Suppressor macrophage treated with lipopolysaccharide for 4 hours (primary cell): ENCODE data around the gene PDZRN4.
"Not testable (repeated sequence)": the region's sequence is repeated elsewhere in the genome, so short reads cannot be mapped to it uniquely, and the experiment has no call there.

Experiments used
- DNase-seq: peaks from one replicate; pipeline ENCODE4 v3.0.0-alpha.2; 2020

The PDZRN4 gene

GRCh38 chr12:41587574-41587973 lies 399.5 kb downstream of the PDZRN4 start:
- DNase-seq: no peak

- DNase-seq: no peak
Observed at GRCh38 chr12:41589878-41590277, 401.8 kb downstream of the PDZRN4 start.

DNA sequence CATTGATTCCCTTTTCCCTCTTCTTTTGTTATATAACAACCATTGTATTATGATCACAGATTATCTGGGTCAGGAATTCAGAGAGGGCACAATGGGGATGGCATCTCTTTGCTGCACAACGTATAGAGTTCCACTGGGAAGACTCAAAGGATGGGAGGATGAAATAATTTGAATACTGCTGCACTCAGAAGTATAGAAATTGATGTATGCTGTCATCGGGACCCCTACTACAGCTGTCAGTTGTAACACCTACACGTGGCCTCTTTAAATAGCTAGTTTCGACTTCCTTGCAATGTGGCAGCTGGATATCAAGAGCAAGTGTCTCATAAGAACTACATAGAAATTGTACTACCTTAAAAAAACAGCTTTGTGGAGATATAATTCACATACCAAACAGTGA lies 408.1 kb downstream of the PDZRN4 start:
- DNase-seq: no peak

DNA sequence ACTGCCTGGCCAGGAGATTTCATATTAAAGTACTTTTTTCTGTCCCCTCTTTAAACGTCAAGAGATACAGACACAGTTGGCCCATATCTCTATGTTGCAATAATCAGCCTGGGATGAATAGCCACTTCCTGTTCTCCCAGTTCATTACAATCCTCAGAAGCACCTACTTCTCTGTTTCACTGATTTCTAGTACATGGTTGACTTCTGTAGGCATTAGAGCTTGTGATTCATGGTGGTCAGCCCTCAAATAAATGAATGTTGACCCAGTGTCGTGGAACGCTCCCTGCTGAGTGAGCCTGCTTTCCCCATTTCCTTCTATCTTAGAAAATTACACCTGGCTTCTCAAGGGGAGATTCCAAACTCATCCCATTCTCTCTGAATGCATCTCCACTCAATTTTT lies 416.7 kb downstream of the PDZRN4 start:
- peak; percentile 89 for DNase-seq

- DNase-seq: peak; percentile 81
Observed at GRCh38 chr12:41605545-41606305, 417.6 kb downstream of the PDZRN4 start.

DNA sequence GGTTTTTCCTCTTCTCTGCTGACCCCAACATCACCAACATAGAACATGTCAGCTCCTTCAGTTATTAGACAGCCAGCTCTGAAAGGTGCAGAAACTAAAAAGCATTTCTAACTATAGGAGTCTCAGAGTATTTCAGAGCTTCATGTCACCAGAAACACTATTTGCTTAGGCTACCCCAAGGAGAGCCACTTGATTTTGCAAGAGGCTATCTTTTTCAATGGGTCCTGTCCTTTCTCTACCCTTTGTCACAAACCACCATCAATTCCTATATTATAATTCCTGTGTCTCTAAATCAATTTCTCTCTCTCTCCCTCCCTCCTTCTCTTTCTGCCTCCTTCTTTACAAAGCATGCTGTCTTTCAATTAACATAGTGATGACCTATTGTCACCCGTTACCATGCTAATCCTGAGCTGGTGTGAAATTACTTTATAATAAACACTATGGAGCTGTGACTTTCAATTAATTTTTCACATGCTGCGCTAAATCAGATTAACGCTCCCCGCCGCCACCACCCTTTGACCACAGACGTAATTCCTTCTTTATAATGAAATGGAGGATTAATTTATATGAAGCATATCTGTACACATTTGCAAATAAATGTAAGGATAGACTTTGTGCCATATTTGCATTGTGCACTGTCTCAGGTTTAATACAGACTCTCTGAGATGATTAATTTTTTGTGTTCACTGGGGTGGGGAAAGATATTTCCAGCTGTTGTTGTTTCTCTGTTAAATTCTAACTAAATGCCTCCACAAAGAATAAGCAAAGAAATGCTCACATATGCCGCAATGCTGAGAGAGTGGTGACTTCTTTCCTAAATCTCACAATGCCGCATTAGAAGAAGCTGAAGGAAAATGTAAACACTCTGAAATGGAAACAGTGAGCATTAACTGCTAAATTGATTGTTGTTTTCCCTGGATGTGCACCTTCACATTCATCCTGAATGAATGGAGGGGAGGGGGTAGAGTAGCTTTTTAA lies 418.6 kb downstream of the PDZRN4 start:
- DNase-seq: no peak

DNA sequence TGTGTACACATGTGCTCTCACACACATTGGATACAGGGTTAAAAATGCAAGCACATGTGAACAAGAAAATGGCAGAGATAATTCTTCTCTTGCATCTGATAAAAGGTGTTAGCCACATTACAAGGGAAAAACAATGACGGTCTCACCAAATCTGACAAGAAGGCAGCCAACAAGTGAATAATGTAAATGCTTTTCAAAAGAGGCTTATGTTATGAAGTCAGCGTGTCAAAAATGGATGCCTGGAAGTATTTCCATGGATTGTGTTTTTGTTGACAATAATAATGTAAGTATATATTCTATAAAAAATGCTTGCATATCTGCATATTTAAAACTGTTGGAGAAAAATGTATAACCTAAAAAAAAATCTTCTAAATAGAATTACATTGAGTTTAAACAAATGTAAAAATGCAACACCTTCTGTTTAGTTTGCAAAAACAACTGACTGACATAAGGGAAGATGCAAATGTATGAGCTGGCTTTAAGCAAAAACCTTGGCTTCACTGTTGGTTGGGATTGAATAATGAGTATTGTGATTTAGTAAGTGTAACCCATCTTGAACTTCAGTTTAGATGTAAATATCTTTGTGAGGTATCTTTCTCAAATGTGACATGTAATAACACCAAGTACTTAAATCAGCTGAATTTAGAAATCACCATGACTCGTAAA lies 424.9 kb downstream of the PDZRN4 start:
- no peak for DNase-seq

- not testable (repeated sequence) for DNase-seq
Observed at GRCh38 chr12:41615174-41615573, 427.1 kb downstream of the PDZRN4 start.

GRCh38 chr12:41619705-41620104 lies 431.6 kb downstream of the PDZRN4 start:
- DNase-seq: no peak

- DNase-seq: no peak
Observed at GRCh38 chr12:41621291-41621690, 433.2 kb downstream of the PDZRN4 start.
